Stimulated activated CD4-positive, alpha-beta T cell treated with anti-CD3 and anti-CD28 coated beads, Interleukin-12 subunit alpha, Interleukin-12 subunit beta, amount 100 ng/mL, for 48 hours (primary cell): ENCODE results near the gene SUDS3.
"Not testable (repeated sequence)": the region's sequence is repeated elsewhere in the genome, so short reads cannot be mapped to it uniquely, and the experiment has no call there.

ENCODE experiments used
- DNase-seq, 3 donors: peaks; one replicate each; pipeline ENCODE4 v3.0.0-alpha.2; 2020; ENCODE audit warnings: low read depth in 2 of 3, low spot score in 1 of 3

The SUDS3 gene

GRCh38 chr12:118391424-118391823 is 15.1 kb downstream of the SUDS3 start:
- DNase-seq = no peak

- no peak for DNase-seq
Measured at GRCh38 chr12:118391836-118392235, 15.5 kb downstream of the SUDS3 start.

- DNase-seq = no peak
Measured at GRCh38 chr12:118397708-118398440, 21.5 kb downstream of the SUDS3 start.

- DNase-seq = no peak
Measured at GRCh38 chr12:118398524-118398923, 22.2 kb downstream of the SUDS3 start.

- DNase-seq = no peak
Measured at GRCh38 chr12:118398940-118399339, 22.6 kb downstream of the SUDS3 start.

- no peak for DNase-seq
Measured at GRCh38 chr12:118402251-118402650, 25.9 kb downstream of the SUDS3 start.

- DNase-seq = peak; percentile 14 to 62 (median 46)
Measured at GRCh38 chr12:118404876-118405521, 28.6 kb downstream of the SUDS3 start.

- DNase-seq = not testable (repeated sequence)
Measured at GRCh38 chr12:118408241-118408640, 31.9 kb downstream of the SUDS3 start.

GRCh38 chr12:118409834-118410233 is 33.5 kb downstream of the SUDS3 start:
- DNase-seq = no peak

- no peak for DNase-seq
Measured at GRCh38 chr12:118417942-118418341, 41.6 kb downstream of the SUDS3 start.

- no peak for DNase-seq
Measured at GRCh38 chr12:118418385-118419057, 42.2 kb downstream of the SUDS3 start.

- DNase-seq = no peak
Measured at GRCh38 chr12:118420673-118421072, 44.3 kb downstream of the SUDS3 start.

- no peak for DNase-seq
Measured at GRCh38 chr12:118424884-118425283, 48.5 kb downstream of the SUDS3 start.

- no peak for DNase-seq
Measured at GRCh38 chr12:118425364-118425763, 49.0 kb downstream of the SUDS3 start.

- no peak for DNase-seq
Measured at GRCh38 chr12:118427819-118428218, 51.5 kb downstream of the SUDS3 start.

- DNase-seq = no peak
Measured at GRCh38 chr12:118428643-118429042, 52.3 kb downstream of the SUDS3 start.

GRCh38 chr12:118429688-118430383 is 53.5 kb downstream of the SUDS3 start:
- no peak for DNase-seq

- DNase-seq = no peak
Measured at GRCh38 chr12:118430516-118430915, 54.2 kb downstream of the SUDS3 start.

GRCh38 chr12:118432812-118433545 is 56.6 kb downstream of the SUDS3 start:
- DNase-seq = no peak

- DNase-seq = no peak
Measured at GRCh38 chr12:118436002-118436730, 59.8 kb downstream of the SUDS3 start.
